ENCODE results near the gene PPIF.

GRCh38 chr10:79335470-79336235 is 11.6 kb upstream of the PPIF start:
- TF ChIP-seq, protein P1, sequence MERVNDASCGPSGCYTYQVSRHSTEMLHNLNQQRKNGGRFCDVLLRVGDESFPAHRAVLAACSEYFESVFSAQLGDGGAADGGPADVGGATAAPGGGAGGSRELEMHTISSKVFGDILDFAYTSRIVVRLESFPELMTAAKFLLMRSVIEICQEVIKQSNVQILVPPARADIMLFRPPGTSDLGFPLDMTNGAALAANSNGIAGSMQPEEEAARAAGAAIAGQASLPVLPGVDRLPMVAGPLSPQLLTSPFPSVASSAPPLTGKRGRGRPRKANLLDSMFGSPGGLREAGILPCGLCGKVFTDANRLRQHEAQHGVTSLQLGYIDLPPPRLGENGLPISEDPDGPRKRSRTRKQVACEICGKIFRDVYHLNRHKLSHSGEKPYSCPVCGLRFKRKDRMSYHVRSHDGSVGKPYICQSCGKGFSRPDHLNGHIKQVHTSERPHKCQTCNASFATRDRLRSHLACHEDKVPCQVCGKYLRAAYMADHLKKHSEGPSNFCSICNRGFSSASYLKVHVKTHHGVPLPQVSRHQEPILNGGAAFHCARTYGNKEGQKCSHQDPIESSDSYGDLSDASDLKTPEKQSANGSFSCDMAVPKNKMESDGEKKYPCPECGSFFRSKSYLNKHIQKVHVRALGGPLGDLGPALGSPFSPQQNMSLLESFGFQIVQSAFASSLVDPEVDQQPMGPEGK (CRISPR knock-in tag; IDR thresholded peaks at IDR 0.05; ENCODE audit: borderline replicate concordance), result no peak
- TF ChIP-seq TOX (CRISPR knock-in tag; IDR thresholded peaks at IDR 0.05; ENCODE audit: borderline replicate concordance), result no peak
- no peak for TF ChIP-seq ZNF70 (CRISPR knock-in tag; IDR thresholded peaks at IDR 0.05)
- no peak for TF ChIP-seq GLIS3 (CRISPR knock-in tag; IDR thresholded peaks at IDR 0.05)
- TF ChIP-seq ESRRG (CRISPR knock-in tag; IDR thresholded peaks at IDR 0.05), result no peak
- TF ChIP-seq OSR1 (CRISPR knock-in tag; IDR thresholded peaks at IDR 0.05), result no peak
- TF ChIP-seq CSDC2 (CRISPR knock-in tag; IDR thresholded peaks at IDR 0.05), result no peak
- TF ChIP-seq RARB (CRISPR knock-in tag; IDR thresholded peaks at IDR 0.05), result no peak
- TF ChIP-seq CREB5 (CRISPR knock-in tag; IDR thresholded peaks at IDR 0.05; ENCODE audit: low read depth), result no peak
- TF ChIP-seq ZNF565 (CRISPR knock-in tag; conservative IDR thresholded peaks at IDR 0.05; ENCODE audit: low read depth), result no peak
